Colon (tissue), 2 donors: ENCODE data around the gene SP6.

Experiments used
- FAIRE-seq: peaks from 2 replicates; lab custom pipeline; 2012; peaks lifted over from hg19 to GRCh38; lab: Jason Lieb, UNC
- donor health status: control.
- donor health status: control.

SP6 gene

DNA sequence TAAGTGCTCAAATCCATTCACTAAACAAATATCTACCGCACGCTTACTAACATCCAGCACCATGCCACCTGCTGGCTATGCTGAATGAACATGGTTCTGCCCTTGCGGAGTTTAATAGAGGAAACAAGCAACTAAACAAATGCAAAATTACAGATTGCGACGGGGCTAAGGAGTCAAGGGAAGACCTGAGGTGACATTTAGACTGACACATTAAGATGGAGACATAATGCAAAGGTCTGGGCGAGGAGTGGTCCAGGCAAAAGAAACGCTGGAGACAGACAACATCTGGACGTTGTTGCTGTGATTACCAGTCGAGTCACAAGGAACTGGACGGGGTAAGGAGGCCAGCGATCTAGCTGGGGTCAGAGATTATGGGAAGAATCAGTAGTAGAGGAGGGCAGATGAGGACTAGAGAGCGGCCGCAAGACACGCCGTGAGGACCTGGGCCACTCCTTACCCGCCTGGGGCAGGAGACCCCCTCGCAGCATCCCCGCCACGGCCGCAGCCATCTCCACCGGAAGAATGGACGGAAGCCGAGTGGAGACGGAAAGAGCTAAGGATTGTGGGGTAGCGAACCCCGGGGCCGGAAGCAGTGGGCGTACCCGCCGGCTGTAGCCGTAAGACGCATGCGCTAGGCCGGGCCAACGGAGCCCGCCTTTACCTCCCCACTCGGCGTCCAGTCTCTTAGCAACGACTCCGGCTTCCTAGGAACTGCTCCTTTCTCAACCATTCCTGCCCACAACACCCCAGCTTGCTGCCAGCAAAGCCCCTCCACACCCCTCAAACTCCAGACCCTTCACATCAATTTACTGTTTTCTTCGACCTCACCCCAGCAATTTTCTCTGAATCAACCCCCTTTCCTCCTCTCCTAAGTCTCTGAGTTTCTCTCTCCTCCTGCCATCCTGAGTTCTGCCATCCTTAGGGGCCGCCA, 19.7 kb downstream of the SP6 start, which contains the start of the genes LRRC46 and MRPL10:
LRRC46 (plus strand) TSS at position 668 of the 931 bp plus-strand sequence. CDS start 320 bp downstream, outside the sequence.
MRPL10 (minus strand) TSS at position 539 of the 931 bp plus-strand sequence; CDS start at position 509, 30 bp downstream.
- no peak for FAIRE-seq

DNA sequence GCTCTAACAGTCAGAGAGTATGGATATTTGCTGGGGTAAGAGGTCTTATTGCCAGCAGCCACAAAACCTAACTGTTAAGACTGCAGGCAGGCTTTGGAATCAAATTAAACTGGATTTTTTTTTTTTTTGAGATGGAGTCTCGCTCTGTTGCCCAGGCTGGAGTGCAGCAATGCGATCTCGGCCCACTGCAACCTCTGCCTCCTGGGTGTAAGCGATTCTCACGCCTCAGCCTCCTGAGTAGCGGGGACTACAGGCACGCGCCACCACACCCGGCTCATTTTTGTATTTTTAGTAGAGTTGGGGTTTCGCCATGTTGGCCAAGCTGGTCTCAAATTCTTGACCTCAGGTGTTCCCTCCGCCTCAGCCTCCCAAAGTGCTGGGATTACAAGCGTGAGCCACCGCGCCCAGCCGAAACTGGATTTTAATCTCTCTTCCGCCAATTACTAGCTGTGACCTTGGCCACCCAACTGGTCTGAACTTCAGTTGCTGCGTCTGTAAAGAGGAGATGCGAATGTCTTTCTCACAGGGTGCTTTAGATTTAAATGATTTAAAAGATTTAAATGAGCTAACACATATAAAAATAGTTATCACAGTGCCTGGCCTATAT, 20.5 kb downstream of the SP6 start:
- no peak for FAIRE-seq

GRCh38 chr17:47829870-47830269, 21.1 kb downstream of the SP6 start:
- FAIRE-seq = no peak

- FAIRE-seq = no peak
Observed at GRCh38 chr17:47823519-47823918, 27.4 kb downstream of the SP6 start.

- no peak for FAIRE-seq
Observed at GRCh38 chr17:47822785-47823184, 28.2 kb downstream of the SP6 start.

DNA sequence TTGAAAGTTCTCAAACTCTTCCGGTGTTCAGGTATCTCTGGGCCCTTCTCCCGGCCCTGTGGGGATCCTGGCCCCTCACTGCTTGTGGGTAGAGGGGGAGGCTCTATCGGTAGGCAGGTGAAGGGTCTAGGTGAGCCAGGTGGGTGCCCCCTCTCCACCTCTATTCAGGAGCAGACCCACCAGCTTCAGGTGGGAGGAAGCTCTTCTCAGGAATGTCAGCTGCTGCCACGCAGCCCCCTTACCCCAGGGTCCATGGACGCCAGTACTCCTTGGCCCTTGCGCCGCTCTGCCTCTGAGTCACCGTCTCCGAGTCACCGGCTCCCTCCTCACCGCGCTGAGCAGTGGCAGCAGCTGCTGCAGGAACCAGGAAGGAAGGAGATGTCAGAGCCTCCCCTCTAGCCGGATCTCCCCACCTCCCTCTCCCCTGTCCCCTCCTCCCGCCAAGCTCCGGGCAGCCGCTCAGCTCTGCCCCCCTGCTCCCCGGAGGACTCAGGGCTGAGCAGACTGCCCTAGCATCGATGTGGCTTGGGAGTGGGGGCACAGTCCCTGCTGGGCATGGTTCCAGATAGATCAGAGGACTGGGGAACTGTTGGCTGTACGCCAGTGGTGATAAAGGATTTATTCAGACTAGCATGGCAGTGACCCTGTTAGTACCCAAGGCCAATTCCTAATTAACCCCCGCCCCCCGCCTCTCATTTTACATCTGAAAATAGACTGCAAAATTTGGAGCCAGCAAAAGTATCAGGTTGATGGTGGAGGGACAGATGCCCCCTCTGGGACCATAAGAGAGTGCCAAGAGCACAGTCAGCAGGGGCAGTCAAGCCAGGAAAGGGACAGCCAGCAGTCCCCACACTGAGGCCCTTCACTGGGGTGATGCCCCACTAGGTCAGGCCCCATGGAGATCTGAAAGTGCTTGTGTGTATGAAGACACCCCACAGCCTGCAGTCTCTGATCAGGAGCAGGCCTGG, 29.3 kb downstream of the SP6 start, which contains the start of gene OSBPL7:
OSBPL7 (minus strand) TSS at position 371 of the 968 bp plus-strand sequence. CDS start 1,516 bp downstream, outside the sequence.
- FAIRE-seq = no peak

DNA sequence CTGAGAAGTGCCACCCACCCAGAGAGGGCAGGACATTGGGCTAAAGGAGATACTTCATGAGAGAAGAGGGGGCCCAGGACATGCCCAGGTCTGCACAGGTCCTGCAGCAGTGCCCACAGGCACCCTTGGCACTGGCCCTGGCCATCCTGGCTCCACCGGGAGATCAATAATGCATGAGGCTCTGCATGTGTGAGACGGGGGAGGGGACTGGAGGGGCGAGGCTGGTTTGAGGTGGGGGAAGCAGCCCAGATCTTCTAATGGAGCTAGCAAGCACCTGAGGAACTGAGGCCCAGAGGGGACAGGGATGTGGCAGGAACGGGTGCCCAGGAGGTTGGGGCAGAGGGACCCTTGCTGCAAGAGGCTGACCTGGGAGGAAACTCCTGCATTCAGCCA, 29.9 kb downstream of the SP6 start:
- FAIRE-seq = no peak

DNA sequence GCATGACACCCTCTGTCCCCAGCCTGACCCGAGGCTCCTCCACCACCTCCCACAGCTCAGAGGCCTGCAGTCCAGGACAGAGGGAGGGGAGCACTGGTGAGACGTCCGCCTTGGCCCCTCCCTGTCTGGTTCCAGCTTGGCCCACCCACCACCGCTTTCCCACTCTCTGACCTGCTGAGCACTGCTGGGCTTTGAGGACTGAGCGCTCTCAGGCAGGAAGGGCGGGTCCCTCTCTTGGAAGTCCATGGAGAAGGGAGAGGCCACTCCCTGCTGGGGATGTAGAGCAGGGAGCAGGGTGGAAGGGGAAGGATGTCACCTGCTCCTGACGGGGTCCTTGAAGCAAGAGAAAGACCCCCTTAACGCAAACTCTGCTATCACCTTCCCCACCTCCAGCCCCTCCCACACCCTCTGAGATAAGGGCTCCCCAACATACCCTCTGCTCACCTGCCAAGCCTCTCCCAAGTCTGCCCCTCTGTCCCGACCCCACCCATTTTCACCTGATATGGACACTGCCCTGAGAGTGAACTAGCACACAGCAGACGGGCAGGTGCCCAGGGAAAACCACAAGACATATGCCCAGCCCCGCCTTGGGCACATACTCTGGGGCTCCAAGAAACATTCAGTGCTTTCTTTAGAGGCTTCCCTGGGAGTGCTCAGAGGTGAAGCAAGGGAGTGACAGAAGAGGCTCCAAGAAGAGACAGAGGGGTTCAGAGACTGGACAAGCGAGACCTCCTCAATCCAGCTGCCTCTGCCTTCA, 30.8 kb downstream of the SP6 start:
- FAIRE-seq = no peak

GRCh38 chr17:47819475-47819874, 31.5 kb downstream of the SP6 start:
- FAIRE-seq = no peak

GRCh38 chr17:47818002-47818695, 32.8 kb downstream of the SP6 start:
- no peak for FAIRE-seq

DNA sequence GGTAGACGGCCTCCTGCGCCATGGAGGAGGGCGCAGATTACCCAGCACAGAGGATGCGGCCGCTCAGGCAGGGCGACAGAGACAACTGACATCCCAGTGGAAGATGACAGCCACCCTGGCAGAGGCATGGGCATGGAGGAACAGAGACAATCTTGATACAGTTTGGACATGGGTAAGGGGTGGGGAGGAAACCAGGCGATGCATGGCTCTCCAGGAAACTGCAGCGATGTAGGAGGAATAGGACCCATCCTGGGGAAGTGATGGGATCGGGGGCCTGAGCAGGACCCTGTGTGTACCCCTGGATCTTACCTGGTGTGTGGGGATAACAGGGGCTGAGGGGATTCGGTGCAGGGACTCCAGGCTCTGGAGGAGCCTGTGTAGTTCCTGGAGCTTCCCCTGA, 34.0 kb downstream of the SP6 start:
- FAIRE-seq = no peak

- no peak for FAIRE-seq
Observed at GRCh38 chr17:47816111-47816735, 34.7 kb downstream of the SP6 start.

- FAIRE-seq = no peak
Observed at GRCh38 chr17:47815106-47815918, 35.7 kb downstream of the SP6 start.

GRCh38 chr17:47813512-47814031, 37.4 kb downstream of the SP6 start:
- no peak for FAIRE-seq

- FAIRE-seq = no peak
Observed at GRCh38 chr17:47813077-47813476, 37.9 kb downstream of the SP6 start.

DNA sequence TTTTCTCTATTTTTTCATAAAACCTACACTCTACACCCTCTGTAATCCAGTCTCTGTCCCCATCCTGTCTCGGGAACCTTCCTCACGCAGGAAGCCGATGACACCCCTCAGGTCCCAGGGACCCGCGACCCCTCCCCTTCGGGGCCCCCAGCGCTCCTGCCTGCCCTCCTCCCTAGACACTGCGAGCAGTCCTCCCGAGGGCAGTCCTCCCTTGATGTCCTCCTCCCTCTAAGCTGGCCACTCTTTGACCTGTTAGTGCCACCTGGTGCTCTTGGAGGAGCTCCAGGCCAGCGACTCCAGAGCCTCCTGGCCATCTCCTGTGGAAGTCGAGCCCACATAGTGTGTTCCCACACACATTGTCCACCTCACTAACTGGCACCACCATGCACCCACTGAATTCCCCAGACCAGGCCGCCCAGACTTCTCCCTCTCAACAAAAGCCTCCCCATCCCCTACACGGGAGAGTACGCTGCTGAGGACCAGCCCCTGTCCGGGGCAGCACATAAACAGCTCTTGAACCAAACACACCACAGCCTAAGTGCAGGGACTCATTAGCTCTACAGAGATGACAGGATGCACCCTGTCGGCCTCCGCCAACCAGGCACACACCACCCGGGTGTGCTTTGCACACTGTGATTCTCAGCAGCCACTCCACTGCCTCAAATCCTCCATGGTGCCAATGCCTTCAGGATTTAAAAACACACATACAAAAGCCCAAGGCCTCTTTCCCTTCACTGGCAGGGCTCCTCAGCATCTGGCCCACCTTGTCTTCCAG, 38.6 kb downstream of the SP6 start:
- no peak for FAIRE-seq

- FAIRE-seq = no peak
Observed at GRCh38 chr17:47811709-47812108, 39.3 kb downstream of the SP6 start.
